SK-N-SH (cell line): ENCODE measurements around the gene HMG20A. TPM values are rescaled to one million over a fixed set of nuclear protein-coding genes. Genes with fewer than 3 reads are reported as not detected.
A peak's percentile ranks its signal among the peaks of the same experiment; 100 is the strongest.

Experiments used
- CTCF ChIP-seq: fragments of 200-600 bp; sonication (generic); IDR thresholded peaks from 2 replicates; pipeline ENCODE4 v1.6.1; 2017; ENCODE audit warnings: antibody characterized with exemption, mild to moderate bottlenecking, moderate library complexity
- FOSL2 ChIP-seq: IDR thresholded peaks from 2 replicates; pipeline ENCODE4 v1.4.0; 2012; ENCODE audit warnings: low read depth, mild to moderate bottlenecking, moderate library complexity, borderline replicate concordance
- FOXJ3 ChIP-seq: sonication (generic); formaldehyde crosslinking; IDR thresholded peaks from 2 replicates; pipeline ENCODE4 v1.5.1; 2020; ENCODE audit warnings: mild to moderate bottlenecking, missing genetic modification reagents
- GATA2 ChIP-seq: sonication (generic); formaldehyde crosslinking; IDR thresholded peaks from 2 replicates; pipeline ENCODE4 v1.5.0; 2020; ENCODE audit warnings: mild to moderate bottlenecking, missing genetic modification reagents
- IRF3 ChIP-seq: fragments of 150-350 bp; IDR thresholded peaks from 2 replicates; pipeline ENCODE4 v1.6.1; 2016; ENCODE audit warnings: mild to moderate bottlenecking, low read depth, low read length
- MEF2A ChIP-seq: IDR thresholded peaks from 2 replicates; pipeline ENCODE4 v1.4.0; 2012; ENCODE audit warnings: low read depth, borderline replicate concordance
- MXI1 ChIP-seq: IDR thresholded peaks from 2 replicates; pipeline ENCODE4 v1.6.1; 2012; ENCODE audit warnings: mild to moderate bottlenecking, low read depth, low read length, improper control_type of control experiment
- NFIC ChIP-seq: IDR thresholded peaks from 2 replicates; pipeline ENCODE4 v1.4.0; 2012; ENCODE audit warnings: borderline replicate concordance
- PBX3 ChIP-seq: IDR thresholded peaks from 2 replicates; pipeline ENCODE4; 2012
- POLR2AphosphoS5 ChIP-seq: IDR thresholded peaks from 2 replicates; pipeline ENCODE4 v1.6.1; 2012; ENCODE audit warnings: low read depth, low read length
- RAD21 ChIP-seq: IDR thresholded peaks from 2 replicates; pipeline ENCODE4 v1.6.1; 2012; ENCODE audit warnings: mild to moderate bottlenecking, low read length
- RCOR1 ChIP-seq: fragments of 150-350 bp; IDR thresholded peaks from 2 replicates; pipeline ENCODE4 v1.6.1; 2017; ENCODE audit warnings: antibody characterized with exemption, low read length
- RFX5 ChIP-seq: IDR thresholded peaks from 2 replicates; pipeline ENCODE4 v1.6.1; 2012; ENCODE audit warnings: mild to moderate bottlenecking, improper control_type of control experiment, low read length
- RXRA ChIP-seq: IDR thresholded peaks from 2 replicates; pipeline ENCODE4 v1.4.0; 2012; ENCODE audit warnings: low read depth, mild to moderate bottlenecking, borderline replicate concordance
- TCF12 ChIP-seq: IDR thresholded peaks from 2 replicates; pipeline ENCODE4 v1.4.0; 2012
- TEAD4 ChIP-seq: IDR thresholded peaks from 2 replicates; pipeline ENCODE4 v1.4.0; 2012; ENCODE audit warnings: mild to moderate bottlenecking, borderline replicate concordance; ENCODE audit not compliant: insufficient read depth
- USF2 ChIP-seq: fragments of 150-350 bp; IDR thresholded peaks from 2 replicates; pipeline ENCODE4 v1.6.1; 2017; ENCODE audit warnings: antibody characterized with exemption, low read length, low read depth, borderline replicate concordance
- YY1 ChIP-seq: IDR thresholded peaks from 2 replicates; pipeline ENCODE4 v1.4.0; 2012; ENCODE audit warnings: low read depth, mild to moderate bottlenecking
- polyA plus RNA-seq, 3 experiments: library from polyadenylated mRNA; depleted of rRNA; stranded (reverse); fragments of >200 nt; gene quantifications; 2 replicates each; pipeline ENCODE4 v1.2.3, GENCODE V29; 2012

Gene HMG20A
- polyA plus RNA-seq, 1 of the 3 experiments (the other 2 are of a cell fraction), result 27.7 TPM

GRCh38 chr15:77500989-77501388, 80.3 kb downstream of the HMG20A start (continued):
- TF ChIP-seq POLR2AphosphoS5 (peak; percentile 34; the same call in 1 of the 2 replicates), TCF12 (peak; percentile 67), CTCF (no peak), NFIC (peak; percentile 89), RXRA (no peak; the same call in 1 of the 2 replicates), GATA2 (no peak), RCOR1 (0 out of 2 replicates have a peak, but pooled peaks have one; percentile 17), FOSL2 (peak; percentile 58; the same call in 1 of the 2 replicates), RFX5 (no peak), USF2 (no peak), TEAD4 (no peak), RAD21 (no peak), MXI1 (no peak), MEF2A (no peak), IRF3 (no peak), YY1 (no peak), FOXJ3 (CRISPR knock-in tag) (no peak), PBX3 (peak; percentile 88)
